T-helper 1 cell (primary cell): Measurements from ENCODE around the gene ARSG.
"Not testable (repeated sequence)": the region's sequence is repeated elsewhere in the genome, so short reads cannot be mapped to it uniquely, and the experiment has no call there.

Experiments used
- DNase-seq, 5 donors: peaks; one replicate each; pipeline ENCODE4 v3.0.0-alpha.2; 2012 to 2020

ARSG gene

DNA sequence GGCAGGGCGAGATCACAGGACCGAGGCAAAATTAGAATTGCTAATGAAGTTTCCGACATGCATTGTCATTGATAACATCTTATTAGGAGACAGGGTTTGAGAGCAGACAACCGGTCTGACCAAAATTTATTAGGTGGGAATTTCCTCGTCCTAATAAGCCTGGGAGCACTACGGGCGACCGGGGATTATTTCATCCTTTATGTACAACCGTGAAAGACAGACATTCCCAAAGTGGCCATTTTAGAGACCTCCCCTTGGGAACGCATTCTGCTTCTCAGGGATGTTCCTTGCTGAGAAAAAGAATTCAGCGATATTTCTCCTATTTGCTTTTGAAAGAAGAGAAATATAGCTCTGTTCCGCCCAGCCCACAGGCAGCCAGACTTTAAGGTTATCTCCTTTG lies 40.6 kb downstream of the ARSG start:
- not testable (repeated sequence) for DNase-seq

- no peak for DNase-seq
Observed at GRCh38 chr17:68334393-68334792, 43.1 kb downstream of the ARSG start.

DNA sequence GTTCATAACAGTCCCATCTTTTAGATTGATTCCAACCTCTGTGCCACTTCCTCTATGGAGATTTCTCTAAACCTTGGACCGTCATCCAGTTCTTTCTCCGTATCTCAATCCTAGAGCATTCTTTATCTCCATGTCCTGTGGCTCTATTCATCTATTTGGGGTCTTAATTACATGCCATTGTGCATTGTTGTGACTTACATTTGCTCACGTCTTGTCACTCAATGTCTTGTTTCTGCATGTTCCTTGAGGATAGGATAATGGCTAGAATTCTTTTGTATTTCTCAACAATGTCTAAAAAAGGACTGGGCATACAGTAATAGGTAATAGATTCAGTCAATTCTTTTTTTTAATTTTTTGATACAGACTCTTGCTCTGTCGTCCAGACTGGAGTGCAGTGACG lies 50.2 kb downstream of the ARSG start:
- DNase-seq, result no peak

DNA sequence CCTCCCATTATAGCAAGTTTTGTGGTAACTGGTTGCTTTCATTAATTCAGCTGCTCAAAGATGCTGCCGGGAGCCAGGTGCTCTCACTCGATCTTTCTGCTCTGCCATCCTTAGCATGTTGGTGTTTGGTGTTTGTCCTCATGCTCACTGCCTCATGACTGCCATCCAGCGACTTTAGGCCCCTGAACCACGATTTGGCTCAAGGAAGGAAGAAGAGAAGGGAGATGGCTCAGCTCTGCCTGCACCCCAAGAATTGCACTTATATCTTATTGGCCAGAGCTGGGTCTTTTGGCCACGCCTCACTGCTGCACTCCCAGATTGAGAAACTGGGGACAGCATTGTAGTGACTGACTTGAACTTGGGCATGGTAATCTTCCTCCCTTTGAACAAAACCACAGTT lies 52.7 kb downstream of the ARSG start:
- DNase-seq, result peak in 1 of 5 donors; percentile 47

DNA sequence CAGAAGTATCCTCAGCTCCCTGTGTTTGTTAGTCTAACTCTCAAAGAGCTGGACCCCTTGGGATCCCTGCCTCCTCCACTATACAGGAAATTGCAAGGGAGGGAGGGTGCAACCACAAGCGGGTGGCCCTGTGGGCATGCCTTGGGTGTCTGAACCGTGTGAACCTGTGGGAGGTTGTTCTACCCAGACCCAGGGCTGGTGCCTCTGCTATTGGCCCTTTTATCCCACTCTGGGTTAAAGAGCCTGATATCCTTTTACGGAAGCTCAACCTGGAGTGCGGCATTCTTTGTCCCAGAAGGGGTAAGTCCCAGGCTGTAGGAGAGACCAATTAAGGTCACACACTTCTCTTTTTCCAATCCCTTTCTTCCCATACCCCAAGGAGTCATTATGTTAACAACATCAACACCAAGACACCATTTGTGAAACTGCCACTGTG lies 53.4 kb downstream of the ARSG start:
- peak; percentile 14 to 78 (median 25) for DNase-seq

DNA sequence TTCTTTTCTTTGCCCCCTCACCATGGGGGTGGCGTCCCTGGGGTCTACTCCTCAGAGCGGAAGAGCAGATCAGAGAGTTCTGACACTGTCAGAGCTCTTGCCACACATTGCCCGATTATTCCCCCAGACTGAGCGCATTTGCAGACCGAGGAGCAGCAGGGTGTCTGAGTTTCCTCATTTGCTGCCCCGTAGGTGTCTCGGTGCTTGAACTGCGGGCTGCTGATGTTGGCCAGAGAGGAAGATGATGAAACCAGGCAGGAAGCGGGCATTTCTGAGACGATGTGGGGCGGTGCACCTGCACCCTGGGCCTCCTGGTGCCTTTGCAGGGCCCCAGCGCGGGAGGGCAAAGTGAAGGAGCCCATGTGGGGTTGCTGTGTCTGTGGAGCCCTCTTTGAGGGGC lies 55.2 kb downstream of the ARSG start:
- peak; percentile 9 to 97 (median 29) for DNase-seq

DNA sequence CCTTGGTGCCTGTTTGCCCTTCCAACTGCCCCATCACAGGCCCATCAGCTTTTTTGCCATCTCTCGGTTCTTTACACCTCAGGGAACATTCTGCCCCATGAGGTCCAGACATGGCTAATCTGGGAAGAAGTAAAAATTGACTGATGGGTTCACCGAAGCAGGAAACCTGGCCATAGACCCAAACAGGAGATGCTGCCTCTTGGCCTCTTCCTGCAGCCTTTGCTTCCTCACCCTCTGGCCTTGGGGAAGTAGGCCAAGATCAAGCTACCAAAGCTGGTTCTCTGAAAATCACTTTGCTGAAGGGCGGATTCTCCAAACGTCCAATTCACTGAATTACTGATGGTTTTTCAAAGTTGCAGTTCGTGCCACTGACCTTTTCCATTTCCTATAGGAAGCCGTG lies 56.1 kb downstream of the ARSG start:
- peak in 1 of 5 donors; percentile 46 for DNase-seq

- DNase-seq, result peak in 1 of 5 donors; percentile 96
Observed at GRCh38 chr17:68349157-68349556, 57.9 kb downstream of the ARSG start.

- DNase-seq, result no peak
Observed at GRCh38 chr17:68351395-68351794, 60.1 kb downstream of the ARSG start.

- DNase-seq, result no peak
Observed at GRCh38 chr17:68352041-68352440, 60.7 kb downstream of the ARSG start.

- not testable (repeated sequence) for DNase-seq
Observed at GRCh38 chr17:68352671-68353070, 61.4 kb downstream of the ARSG start.

DNA sequence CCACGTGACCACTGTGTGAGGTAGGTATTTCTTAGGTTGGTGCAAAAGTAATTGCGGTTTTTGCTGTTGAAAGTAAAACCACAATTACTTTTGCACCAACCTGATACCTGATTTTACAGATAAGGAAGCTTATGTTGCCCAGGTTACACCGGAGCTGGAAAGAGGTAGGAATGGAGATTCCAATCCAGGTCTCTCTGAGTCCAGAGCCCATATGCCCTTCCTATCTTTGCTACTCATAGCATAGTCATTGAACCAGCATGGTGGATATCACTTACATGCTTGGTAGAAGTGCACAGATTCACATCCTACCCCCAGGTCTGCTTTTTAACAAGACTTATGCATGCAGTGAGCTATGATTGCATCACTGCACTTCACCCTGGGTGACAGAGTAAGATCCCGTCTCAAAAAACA lies 61.8 kb downstream of the ARSG start:
- DNase-seq, result peak in 1 of 5 donors; percentile 77

DNA sequence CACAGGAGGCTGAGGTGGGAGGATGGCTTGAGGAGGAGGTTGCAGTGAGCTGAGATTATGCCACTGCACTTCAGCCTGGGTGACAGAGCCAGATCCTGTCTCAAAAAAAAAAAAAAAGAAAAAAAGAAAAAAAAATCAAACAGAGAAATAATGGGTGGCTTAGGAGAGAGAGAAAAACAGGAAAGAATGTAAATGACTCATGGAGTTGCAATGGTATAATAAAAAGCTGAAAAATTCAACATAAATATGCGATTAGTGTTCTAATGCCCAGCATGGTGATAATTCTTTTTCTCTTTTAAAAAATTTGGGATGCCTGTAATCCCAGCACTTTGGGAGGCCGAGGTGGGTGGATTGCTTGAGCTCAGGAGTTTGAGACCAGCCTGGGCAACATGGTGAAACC lies 63.0 kb downstream of the ARSG start:
- not testable (repeated sequence) for DNase-seq

DNA sequence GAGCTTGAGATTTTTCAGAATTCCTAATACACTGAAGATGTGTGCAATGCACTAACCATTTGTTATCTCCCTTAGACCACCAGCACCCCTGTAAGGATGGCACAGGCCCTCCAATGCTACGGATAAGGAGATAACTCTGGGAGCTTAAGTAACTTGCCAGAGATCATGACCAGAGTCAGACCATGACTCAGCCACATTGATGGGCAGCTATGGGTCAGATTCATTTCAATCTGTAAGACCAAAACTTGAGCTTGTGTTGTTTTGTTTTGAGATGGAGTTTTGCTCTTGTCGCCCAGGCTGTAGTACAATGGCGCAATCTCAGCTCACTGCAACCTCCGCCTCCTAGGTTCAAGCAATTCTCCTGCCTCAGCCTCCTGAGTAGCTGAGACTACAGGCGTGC lies 63.8 kb downstream of the ARSG start:
- not testable (repeated sequence) for DNase-seq

- DNase-seq, result peak in 4 of 5 donors; percentile 41 to 96 (median 48)
Observed at GRCh38 chr17:68356520-68356919, 65.2 kb downstream of the ARSG start.

- peak in 1 of 5 donors; percentile 70 for DNase-seq
Observed at GRCh38 chr17:68356949-68357455, 65.7 kb downstream of the ARSG start.

DNA sequence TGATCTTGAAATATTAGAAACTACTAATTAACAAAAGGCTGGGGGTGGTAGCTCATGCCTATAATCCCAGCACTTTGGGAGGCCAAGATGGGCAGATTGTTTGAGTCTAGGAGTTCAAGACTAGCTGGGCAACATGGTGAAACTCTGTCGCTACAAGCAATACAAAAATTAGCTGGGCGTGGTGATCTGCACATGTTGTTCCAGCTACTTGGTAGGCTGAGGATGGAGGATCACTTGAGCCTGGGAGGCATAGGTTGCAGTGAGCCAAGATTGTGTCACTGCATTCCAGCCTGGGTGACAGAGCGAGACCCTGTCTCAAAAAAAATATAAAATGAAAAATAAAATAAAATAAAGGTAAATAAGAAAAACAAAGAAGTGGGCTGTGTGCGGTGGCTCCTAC lies 66.6 kb downstream of the ARSG start:
- no peak for DNase-seq

DNA sequence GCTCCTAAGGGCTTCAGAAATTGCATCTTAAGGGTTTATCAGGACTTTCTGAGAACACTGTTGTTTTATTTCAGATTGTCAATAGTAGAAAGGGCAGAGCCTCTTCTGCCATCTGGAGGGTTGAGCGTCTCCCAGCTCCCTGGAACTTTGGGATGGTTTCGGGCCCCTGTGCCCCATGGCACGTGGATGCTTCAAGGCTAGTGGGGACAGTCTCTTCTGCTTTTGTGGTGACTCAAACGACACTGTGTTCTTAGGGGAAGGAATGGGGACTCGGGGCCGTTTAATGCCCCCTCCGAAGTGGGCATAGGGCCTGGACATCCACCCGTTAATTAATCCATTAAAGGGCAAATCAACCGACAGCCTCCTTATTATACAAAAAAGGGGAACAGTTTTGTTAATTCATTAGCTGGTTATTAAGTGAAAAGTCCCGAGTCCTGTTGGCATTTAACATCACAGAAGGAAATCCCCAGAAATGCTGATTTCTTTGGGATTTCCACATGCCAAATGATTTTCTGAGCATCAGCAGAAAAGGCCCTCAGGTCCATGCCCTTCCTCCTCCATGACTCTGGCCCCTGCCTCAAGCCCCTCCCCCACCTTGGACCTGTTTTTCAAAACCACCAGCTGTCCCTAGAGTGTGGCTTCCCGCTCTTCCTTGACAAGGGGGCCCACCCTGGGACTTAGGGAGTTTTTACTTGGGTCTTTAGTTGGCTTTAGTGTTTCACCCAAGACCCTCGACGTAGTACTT lies 68.7 kb downstream of the ARSG start:
- DNase-seq, result no peak

GRCh38 chr17:68365469-68365868 lies 74.2 kb downstream of the ARSG start:
- no peak for DNase-seq

DNA sequence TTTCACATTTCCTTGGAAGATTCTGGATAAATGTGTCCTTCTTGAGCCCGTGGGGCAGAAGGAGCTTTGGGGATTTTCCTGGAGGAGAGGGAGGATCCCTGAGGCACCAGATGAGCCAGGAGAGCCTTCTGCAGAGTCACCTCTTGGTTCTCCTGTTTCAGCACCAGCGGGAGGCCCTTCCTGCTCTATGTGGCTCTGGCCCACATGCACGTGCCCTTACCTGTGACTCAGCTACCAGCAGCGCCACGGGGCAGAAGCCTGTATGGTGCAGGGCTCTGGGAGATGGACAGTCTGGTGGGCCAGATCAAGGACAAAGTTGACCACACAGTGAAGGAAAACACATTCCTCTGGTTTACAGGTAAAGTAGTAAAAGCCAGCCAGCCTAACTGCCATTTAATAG lies 77.1 kb downstream of the ARSG start:
- no peak for DNase-seq

GRCh38 chr17:68375566-68375965 lies 84.3 kb downstream of the ARSG start:
- no peak for DNase-seq

DNA sequence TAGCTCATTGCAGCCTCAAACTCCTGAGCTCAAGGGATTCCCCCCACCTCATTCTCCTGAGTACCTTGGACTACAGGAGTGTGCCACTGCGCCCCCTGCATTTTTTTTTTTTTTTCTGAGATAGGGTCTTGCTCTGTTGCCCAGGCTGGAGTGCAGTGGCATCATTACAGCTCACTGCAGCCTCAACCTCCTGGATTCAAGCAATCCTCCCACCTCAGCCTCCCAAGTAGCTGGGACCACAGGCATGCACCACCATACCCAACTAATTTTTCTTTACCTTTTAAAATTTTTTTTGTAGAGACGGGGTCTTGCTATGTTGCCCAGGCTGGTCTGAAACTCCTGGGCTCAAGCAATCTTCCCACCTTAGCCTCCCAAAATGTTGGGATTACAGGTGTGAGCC lies 84.9 kb downstream of the ARSG start:
- not testable (repeated sequence) for DNase-seq

DNA sequence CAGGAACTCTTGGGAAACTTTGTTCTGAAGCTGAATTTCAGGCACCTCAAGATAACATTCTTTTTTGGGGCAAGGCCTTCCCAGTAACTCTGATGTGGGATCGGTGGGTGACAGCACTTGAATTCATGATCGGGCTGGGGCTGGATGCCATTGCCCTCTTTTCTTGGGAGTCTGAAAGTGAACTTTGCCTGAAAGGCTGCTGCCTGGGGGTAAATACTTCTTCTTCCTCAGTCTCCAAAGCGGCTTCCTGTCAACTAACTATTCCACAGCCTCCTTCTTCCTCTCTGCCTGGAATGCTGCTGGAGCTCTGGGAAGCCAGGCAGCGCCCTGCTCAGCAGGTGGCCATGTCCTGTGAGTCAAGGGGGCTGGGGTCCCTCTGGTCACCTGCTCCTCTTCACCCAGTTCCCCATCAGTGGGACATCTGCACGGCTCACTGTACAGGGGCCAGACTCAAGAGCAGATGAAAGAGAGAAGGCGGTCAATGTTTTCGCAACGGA lies 86.5 kb downstream of the ARSG start:
- no peak for DNase-seq
